CD4-positive, alpha-beta T cell treated with Interleukin-17A for 1 hour (primary cell): Measurements from ENCODE around the gene SEMA5A.
A peak's percentile ranks its signal among the peaks of the same experiment; 100 is the strongest.

ENCODE experiments used
- DNase-seq: peaks from one replicate; pipeline ENCODE4 v3.0.0-alpha.2; 2020

The SEMA5A gene, protein sequence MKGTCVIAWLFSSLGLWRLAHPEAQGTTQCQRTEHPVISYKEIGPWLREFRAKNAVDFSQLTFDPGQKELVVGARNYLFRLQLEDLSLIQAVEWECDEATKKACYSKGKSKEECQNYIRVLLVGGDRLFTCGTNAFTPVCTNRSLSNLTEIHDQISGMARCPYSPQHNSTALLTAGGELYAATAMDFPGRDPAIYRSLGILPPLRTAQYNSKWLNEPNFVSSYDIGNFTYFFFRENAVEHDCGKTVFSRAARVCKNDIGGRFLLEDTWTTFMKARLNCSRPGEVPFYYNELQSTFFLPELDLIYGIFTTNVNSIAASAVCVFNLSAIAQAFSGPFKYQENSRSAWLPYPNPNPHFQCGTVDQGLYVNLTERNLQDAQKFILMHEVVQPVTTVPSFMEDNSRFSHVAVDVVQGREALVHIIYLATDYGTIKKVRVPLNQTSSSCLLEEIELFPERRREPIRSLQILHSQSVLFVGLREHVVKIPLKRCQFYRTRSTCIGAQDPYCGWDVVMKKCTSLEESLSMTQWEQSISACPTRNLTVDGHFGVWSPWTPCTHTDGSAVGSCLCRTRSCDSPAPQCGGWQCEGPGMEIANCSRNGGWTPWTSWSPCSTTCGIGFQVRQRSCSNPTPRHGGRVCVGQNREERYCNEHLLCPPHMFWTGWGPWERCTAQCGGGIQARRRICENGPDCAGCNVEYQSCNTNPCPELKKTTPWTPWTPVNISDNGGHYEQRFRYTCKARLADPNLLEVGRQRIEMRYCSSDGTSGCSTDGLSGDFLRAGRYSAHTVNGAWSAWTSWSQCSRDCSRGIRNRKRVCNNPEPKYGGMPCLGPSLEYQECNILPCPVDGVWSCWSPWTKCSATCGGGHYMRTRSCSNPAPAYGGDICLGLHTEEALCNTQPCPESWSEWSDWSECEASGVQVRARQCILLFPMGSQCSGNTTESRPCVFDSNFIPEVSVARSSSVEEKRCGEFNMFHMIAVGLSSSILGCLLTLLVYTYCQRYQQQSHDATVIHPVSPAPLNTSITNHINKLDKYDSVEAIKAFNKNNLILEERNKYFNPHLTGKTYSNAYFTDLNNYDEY

GRCh38 chr5:9545992-9546851 lies at the start of gene SEMA5A:
TSS of gene SEMA5A (minus strand) at chr5:9546075. CDS start at chr5:9379946, 166,129 bp downstream.
- DNase-seq: peak; percentile 36

GRCh38 chr5:9594913-9595312 lies 49.0 kb upstream of the SEMA5A start:
- DNase-seq: no peak

DNA sequence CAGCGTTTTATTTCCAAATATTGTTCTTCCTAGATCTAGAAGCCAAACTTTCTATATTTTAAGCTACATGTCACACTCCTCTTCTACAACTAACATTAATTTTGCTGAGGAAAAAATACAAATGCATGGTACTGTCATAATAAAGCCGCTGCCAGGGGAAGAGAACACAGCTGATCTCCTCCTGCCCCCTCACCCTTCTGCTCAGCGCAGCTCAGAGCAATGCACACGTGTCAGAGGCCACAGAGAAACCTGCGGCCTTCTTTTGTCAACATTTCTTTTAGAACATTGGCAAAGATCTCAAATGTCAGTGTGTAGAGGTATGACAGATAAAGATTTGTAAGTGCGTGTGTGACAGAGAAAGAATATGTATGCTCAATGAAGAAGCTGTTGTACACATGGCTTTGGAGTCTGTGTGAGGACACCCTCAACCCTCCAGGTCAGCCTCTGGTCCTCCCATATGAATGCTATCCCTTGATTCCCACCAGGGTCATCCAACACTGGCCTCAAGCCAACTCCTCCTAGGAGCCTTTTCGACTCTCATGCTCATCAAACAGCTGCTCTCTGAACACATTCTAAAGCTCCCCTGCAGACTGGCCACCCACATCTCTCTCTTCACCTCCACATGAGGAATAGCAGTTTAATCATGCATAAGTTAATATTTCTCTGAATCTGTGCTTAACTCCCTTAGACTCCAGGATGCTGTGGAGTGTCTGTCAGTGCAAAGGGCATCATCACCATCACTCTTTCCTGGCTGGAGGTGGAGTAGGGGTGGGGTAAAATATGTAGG lies 43.4 kb upstream of the SEMA5A start:
- no peak for DNase-seq

DNA sequence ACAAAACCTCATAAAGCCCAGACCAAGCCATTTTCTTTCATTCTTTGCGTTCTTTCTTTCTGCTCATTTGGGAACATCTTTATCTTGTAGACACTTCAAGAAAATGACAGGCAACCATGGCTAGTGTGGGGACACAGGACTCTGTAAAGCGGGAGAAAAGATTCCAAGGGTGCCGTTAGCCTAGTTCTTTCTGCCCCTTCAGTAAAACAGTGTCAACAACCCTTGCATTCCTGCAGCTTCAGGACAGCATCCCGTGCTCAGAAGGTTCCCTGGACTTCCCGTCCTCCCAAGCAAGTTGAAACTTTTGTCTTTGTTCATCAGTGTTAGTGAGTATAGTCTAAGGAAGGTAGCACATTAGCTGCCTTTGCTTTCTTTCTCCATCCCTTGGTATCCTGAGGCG lies 42.4 kb upstream of the SEMA5A start:
- no peak for DNase-seq

- no peak for DNase-seq
Measured at GRCh38 chr5:9587135-9587534, 41.3 kb upstream of the SEMA5A start.

GRCh38 chr5:9582406-9582805 lies 36.5 kb upstream of the SEMA5A start:
- DNase-seq: no peak

- no peak for DNase-seq
Measured at GRCh38 chr5:9573796-9574195, 27.9 kb upstream of the SEMA5A start.

DNA sequence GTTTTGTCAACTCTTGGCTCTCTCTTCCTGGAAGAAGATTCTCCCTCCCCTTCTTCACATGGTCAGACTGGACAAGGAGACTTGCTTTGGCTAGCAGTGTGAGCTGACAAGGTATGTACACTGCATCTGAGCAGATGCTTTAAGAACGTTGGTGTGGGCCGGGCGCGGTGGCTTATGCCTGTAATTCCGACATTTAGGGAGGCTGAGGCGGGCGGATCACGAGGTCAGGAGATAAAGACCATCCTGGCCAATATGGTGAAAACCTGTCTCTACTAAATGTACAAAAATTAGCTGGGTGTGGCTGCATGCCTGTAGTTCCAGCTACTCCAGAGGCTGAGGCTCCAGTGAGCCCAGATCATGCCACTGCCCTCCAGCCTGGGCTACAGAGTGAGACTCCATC lies 26.4 kb upstream of the SEMA5A start:
- DNase-seq: no peak

DNA sequence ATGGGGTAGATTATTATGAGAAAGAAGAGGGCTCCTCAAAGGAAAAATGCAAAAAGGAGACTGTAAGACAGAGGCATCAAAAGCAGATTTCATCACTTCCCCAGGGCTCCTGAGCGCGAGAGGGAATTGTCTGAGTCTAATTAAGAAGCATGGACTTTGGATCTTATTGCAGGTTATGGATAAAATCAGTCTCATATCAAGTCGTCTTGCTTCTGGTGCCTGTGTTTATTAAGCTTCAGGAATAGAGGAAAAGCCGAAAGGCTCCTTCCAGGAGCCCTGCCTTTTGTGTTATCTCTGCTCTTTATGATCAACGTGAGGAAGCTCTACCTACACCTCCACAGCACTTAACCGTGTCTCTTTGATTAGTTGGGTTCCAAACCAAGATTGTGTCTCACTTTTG lies 25.0 kb upstream of the SEMA5A start:
- no peak for DNase-seq

GRCh38 chr5:9567039-9567438 lies 21.2 kb upstream of the SEMA5A start:
- no peak for DNase-seq

DNA sequence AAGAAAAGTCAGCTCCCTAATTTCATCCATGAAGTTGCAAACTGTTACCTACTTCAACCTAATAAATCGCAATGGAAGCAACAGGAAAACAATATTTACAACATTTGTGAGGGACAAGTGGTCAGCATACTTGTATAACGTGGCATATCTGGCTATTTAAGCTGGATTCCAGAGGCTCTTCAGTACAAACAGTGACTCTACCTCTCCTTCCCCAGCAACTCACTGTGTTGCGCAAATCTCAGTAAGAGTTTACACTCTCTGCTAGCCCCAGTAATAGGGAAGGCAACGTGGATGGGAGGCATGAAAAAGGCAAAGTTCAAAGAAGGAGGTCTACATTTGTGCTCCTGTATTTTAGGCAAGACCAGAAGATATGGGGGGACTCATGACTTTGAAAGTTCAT lies 18.9 kb upstream of the SEMA5A start:
- DNase-seq: no peak

DNA sequence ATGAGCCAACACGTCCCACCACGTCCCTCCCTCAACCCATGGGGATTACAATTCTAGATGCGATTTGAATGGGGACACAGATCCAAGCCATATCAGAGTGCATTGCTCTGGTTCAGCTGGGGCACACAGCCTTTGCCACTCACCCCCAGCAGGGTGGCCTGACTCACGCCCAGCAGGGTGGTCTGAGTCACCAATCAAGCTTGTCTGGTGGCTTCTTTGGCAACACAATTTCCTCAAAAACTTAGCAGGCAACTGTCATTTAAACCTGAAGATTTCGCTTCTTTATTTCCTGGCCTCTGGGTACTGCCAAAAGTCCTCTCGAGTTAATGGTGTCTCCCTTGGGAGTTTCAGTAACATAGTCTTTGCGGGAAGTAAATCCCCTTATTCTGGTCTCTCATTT lies 16.3 kb upstream of the SEMA5A start:
- DNase-seq: no peak

DNA sequence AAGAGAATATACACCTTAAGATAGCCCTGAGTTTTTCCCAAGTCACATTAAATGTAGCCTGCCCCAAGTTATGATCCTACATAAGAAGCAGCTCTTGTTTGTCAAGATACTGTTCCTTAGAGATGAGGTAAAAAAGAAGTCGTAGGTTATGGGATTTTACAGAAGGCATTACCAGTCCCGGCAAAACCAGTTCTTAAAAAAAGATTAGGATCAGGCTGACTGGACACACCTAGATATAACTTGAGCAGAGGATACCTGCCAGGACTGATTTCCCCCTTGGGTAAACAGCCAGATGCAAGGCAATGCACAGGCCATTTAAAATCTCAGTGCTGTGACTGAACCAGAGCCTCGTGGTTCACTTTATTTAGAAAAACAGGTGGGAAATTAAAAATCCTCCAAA lies 14.1 kb upstream of the SEMA5A start:
- DNase-seq: no peak

GRCh38 chr5:9558319-9558965 lies 12.6 kb upstream of the SEMA5A start:
- no peak for DNase-seq

DNA sequence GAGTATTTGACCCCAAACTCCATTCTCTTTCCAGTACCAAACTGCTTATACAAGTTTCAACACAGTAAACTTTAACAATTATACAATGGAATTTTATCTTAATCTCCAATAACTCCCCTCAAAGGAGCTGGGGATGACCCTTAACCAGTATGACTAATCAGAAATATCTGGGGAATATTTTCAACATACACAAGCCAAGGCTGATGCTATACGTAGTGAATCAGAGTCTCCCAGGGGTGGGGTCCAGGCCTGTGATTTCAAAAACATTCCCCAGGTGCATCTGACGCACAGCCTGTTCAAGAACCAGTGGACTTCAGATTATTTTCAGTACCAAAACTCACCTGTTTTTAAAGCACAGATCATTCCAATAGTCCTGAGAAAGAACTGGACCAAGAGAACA lies 11.8 kb upstream of the SEMA5A start:
- no peak for DNase-seq

GRCh38 chr5:9555961-9556360 lies 10.1 kb upstream of the SEMA5A start:
- no peak for DNase-seq

- no peak for DNase-seq
Measured at GRCh38 chr5:9554122-9554521, 8.2 kb upstream of the SEMA5A start.

DNA sequence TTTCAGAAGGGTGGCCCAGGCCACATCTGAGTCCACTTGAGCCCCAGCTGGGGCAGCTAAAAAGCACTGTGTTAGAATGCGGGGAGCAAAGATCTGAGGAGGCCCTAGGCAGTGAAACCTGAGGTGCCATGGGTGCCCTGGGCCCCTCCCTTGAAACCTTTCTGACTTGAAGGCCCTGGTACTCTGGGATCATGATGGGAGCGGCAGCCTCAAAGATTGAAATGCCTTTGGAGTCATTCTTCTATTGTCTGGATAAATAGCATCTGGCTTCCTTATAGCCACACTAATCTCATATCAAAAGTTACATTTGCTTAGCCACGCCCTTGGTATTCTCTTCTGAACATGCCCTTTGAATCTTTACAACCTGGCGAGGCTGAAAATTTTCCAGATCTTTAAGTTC lies 7.7 kb upstream of the SEMA5A start:
- no peak for DNase-seq

GRCh38 chr5:9551567-9552537 lies 6.0 kb upstream of the SEMA5A start:
- DNase-seq: no peak

- no peak for DNase-seq
Measured at GRCh38 chr5:9549941-9550340, 4.1 kb upstream of the SEMA5A start.
